Immature natural killer cell (primary cell): ENCODE data around the gene NR6A1. TPM values are rescaled to one million over a fixed set of nuclear protein-coding genes. Genes with fewer than 3 reads are reported as not detected.
A peak's percentile ranks its signal among the peaks of the same experiment; 100 is the strongest.

ENCODE experiments used
- DNase-seq, 3 donors: peaks; one replicate each; pipeline ENCODE4 v3.0.0; 2022; ENCODE audit warnings: mixed read lengths in 1 of 3
- H3K27ac Mint-ChIP-seq, 6 donors: one replicate each; pipeline ENCODE4 v1.8.0; 2020; ENCODE audit warnings: mixed read lengths in 6 of 6, mild to moderate bottlenecking in 5 of 6, inconsistent platforms in 4 of 6, moderate library complexity in 3 of 6
- H3K27me3 Mint-ChIP-seq, 3 donors: one replicate each; pipeline ENCODE4 v1.8.0; 2020 to 2021; ENCODE audit warnings: low read depth in 3 of 3, mild to moderate bottlenecking in 3 of 3, mixed read lengths in 3 of 3, moderate library complexity in 3 of 3, inconsistent platforms in 1 of 3
- H3K36me3 Mint-ChIP-seq, 3 donors: one replicate each; pipeline ENCODE4 v1.8.0; 2020; ENCODE audit warnings: mixed read lengths in 3 of 3, inconsistent platforms in 2 of 3, mild to moderate bottlenecking in 2 of 3
- H3K4me1 Mint-ChIP-seq, 2 donors: one replicate each; pipeline ENCODE4 v1.8.0; 2020; ENCODE audit warnings: inconsistent platforms in 2 of 2, mild to moderate bottlenecking in 2 of 2, mixed read lengths in 2 of 2, moderate library complexity in 1 of 2
- H3K4me3 Mint-ChIP-seq, 5 donors: one replicate each; pipeline ENCODE4 v1.8.0; 2020; ENCODE audit warnings: mild to moderate bottlenecking in 5 of 5, mixed read lengths in 5 of 5, inconsistent platforms in 3 of 5, moderate library complexity in 3 of 5
- H3K9me3 Mint-ChIP-seq, 6 donors: one replicate each; pipeline ENCODE4 v1.8.0; 2020; ENCODE audit warnings: mild to moderate bottlenecking in 6 of 6, mixed read lengths in 6 of 6, inconsistent platforms in 4 of 6, moderate library complexity in 3 of 6
- polyA plus RNA-seq, 3 donors: library from polyadenylated mRNA; unstranded; fragments of 300-500 nt; fragmentation: Illumina TruSeq; gene quantifications; one replicate each; pipeline ENCODE4 v1.2.3, GENCODE V29; 2021

The NR6A1 gene
- polyA plus RNA-seq, 3 donors from 2014 or later, result not detected

DNA sequence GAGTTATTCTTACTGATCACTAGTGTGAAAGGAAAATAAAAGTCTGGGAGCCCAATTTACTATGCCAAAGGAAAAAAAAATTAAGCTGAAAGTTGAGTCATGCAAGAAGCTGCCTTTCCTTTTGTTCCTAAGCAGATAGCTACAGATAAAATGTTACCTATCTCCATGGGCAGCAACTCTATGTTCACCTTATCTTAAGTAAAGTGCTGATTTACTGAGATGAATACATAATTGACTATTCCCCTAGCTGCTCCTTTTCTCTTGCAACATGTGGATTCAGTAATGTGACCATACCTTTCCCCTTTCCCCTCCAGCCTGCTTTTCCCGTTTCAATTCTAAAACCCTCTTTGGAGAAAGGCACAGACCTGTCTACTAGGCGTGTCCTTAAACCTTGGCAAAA is 201.2 kb downstream of the NR6A1 start:
- H3K9me3 Mint-ChIP-seq, result no peaks in the 10 kb centered on the region
- H3K27ac Mint-ChIP-seq, result no peak overlapping the region
- no peaks in the 10 kb centered on the region for H3K36me3 Mint-ChIP-seq
- peaks cover 2 to 6% (median 3%) of the 10 kb centered on the region in 3 donors for H3K27me3 Mint-ChIP-seq
- H3K4me1 Mint-ChIP-seq, result no peaks in the 10 kb centered on the region
- DNase-seq, result no peak
- no peak overlapping the region for H3K4me3 Mint-ChIP-seq

DNA sequence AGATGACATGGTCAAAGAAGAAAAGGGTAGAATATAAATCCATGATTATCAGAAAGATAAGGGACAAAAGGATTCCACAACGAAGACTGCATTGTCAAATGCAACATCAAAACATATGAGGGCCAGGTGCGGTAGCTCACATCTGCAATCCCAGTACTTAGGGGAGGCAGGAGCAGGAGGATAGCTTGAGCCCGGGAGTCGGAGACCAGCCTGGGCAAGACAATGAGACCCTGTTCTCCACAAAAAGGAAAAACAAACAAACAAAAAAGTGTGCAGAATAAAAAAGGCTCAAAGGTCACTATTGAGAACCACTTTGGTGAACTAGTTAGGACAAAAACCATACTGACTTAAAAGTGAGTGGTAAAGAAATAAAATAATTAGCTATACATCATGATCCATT is 203.7 kb downstream of the NR6A1 start:
- no peaks in the 10 kb centered on the region for H3K4me1 Mint-ChIP-seq
- peaks cover 3 to 4% (median 3%) of the 10 kb centered on the region in 3 donors for H3K27me3 Mint-ChIP-seq
- no peak overlapping the region for H3K27ac Mint-ChIP-seq
- no peaks in the 10 kb centered on the region for H3K36me3 Mint-ChIP-seq
- DNase-seq, result no peak
- H3K4me3 Mint-ChIP-seq, result no peak overlapping the region
- H3K9me3 Mint-ChIP-seq, result no peaks in the 10 kb centered on the region

DNA sequence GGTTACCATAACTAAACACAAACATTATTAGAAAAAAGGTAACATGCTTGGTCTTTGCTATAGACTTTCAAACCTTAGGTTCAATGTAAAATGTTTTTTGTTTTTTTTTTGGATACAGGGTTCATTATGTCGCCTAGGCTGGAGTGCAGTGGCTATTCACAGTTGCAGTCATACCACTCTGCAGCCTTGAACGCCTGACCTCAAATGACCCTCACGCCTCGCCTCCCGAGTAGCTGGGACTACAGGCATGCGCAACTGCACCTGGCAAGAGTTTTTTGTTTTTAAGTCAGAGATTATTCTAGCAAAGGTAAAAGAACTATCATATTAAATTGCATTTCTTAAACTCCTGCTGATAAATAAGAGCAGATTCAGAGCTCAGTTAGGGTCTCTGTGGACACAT is 208.8 kb downstream of the NR6A1 start:
- Mint-ChIP-seq H3K36me3 (no peaks in the 10 kb centered on the region), H3K9me3 (no peaks in the 10 kb centered on the region), H3K27ac (no peak overlapping the region), H3K4me1 (no peaks in the 10 kb centered on the region), H3K4me3 (no peak overlapping the region), H3K27me3 (peaks cover 4 to 5% (median 4%) of the 10 kb centered on the region in 3 donors)
- no peak for DNase-seq

DNA sequence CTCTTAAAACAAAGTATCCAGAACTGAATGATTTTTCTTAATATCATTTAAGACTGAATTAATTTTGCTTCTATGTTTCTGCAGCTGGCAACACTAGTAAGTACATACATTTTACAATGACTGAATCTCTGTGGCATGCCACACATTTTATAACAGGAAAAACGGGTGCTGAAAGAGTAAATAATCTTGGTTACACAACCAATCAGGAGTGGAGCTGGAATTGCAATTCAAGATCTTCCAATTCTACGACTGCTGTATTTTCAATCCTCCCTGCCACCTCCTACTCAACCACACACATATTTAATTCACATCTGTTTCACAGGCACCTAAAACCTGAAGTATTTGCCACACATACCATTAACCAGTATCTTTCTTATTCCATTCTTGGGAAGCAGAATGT is 211.2 kb downstream of the NR6A1 start:
- Mint-ChIP-seq H3K4me1 (no peaks in the 10 kb centered on the region), H3K9me3 (no peaks in the 10 kb centered on the region), H3K27ac (no peak overlapping the region), H3K27me3 (peaks cover 4 to 12% (median 6%) of the 10 kb centered on the region in 3 donors), H3K36me3 (no peaks in the 10 kb centered on the region), H3K4me3 (no peak overlapping the region)
- no peak for DNase-seq

DNA sequence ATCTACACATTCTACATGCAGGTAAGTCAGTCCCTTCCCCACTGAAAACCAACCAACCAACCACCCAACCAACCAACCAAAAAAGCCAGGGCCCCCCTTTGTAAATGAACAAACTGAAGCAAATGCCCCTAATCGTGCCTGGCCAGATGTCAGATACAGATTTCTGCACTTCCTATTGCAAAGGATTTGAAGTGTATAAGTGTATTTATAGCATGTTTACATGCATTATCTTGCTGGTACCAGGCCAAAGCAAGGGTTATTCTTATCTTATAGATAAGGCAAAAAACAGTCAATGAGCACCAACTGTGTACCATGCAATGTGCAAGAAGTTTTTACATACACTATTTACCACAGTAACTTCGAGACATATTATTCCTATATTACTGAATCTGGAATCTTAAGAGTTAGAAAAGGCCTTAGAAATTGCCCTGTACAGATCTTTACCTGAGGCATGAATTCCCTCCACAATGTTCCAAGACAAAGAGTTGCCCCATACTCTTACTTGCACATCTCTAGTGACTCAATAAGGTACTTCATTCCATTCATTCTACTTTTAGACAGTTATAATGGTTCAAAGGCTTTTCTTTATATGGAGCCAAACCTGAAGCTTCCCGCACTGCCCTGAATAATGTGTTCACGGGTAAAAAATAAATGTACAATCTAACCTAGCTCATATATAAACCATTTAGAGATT is 212.2 kb downstream of the NR6A1 start:
- no peaks in the 10 kb centered on the region for H3K36me3 Mint-ChIP-seq
- no peak overlapping the region for H3K4me3 Mint-ChIP-seq
- H3K27ac Mint-ChIP-seq, result no peak overlapping the region
- no peaks in the 10 kb centered on the region for H3K9me3 Mint-ChIP-seq
- peaks cover 4 to 9% (median 8%) of the 10 kb centered on the region in 3 donors for H3K27me3 Mint-ChIP-seq
- no peak for DNase-seq
- no peaks in the 10 kb centered on the region for H3K4me1 Mint-ChIP-seq

DNA sequence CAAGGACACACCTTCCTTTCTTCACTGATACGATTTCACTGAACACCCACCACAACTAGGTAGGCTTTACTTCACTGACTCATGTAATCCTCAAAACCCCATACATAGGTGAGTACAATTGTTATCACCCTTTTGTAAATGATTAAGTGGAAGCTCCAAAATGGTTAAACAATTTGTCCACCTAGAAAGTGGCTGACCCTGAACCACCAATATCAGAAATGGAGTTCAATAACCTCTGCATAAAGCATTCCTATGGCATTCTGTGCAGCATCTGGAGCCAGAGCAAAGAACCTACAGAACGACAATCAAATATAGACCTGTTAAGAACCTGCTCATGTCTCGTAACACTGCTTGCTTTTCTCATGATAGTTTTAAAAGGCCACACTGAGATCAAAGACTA is 213.2 kb downstream of the NR6A1 start:
- Mint-ChIP-seq H3K27me3 (peaks cover 4 to 9% (median 8%) of the 10 kb centered on the region in 3 donors), H3K4me3 (no peak overlapping the region), H3K36me3 (no peaks in the 10 kb centered on the region), H3K4me1 (no peaks in the 10 kb centered on the region), H3K9me3 (no peaks in the 10 kb centered on the region), H3K27ac (no peak overlapping the region)
- DNase-seq, result no peak

DNA sequence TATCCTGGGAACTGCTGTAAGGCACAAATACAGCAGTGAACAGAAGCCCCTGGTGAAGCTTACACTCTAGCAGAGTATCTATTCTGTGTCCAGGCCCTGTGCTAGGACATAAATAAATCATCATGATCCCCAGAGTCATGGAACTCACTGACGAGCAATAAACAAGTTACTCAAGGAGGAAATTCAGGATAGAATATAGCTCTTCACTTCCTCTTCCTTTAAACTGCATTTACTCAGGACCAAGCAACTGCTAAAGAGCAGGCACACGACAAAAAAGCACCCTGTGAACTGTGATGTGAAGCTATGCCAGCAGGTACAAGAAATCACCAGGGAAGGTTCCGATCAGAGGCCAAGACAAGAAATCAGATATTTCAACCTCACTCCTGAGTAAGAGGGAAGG is 216.1 kb downstream of the NR6A1 start:
- Mint-ChIP-seq H3K4me1 (no peaks in the 10 kb centered on the region), H3K9me3 (no peaks in the 10 kb centered on the region), H3K27ac (no peak overlapping the region), H3K4me3 (no peak overlapping the region), H3K36me3 (no peaks in the 10 kb centered on the region), H3K27me3 (peaks cover 2 to 9% (median 3%) of the 10 kb centered on the region in 3 donors)
- DNase-seq, result no peak

DNA sequence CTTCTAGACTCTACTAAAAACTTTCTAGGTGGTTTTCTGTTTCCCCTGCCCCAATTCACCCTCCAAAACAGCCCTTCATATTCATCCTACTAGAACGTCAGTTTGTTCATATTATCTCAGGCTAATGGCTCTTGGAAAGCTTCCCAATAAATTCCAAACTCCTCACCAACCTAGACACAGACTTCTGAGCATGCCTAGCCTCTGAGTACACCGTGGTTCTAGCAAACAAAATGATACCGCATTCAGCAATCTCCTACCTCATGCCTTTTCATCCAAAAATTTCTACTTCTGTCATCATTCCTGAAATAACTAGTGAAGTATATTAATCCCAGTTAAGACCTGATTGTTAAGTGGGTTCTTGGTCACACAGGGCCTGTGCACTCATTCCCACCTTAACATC is 217.4 kb downstream of the NR6A1 start:
- no peaks in the 10 kb centered on the region for H3K4me1 Mint-ChIP-seq
- H3K9me3 Mint-ChIP-seq, result no peaks in the 10 kb centered on the region
- no peak for DNase-seq
- peaks cover 2 to 9% (median 3%) of the 10 kb centered on the region in 3 donors for H3K27me3 Mint-ChIP-seq
- H3K27ac Mint-ChIP-seq, result no peak overlapping the region
- H3K4me3 Mint-ChIP-seq, result no peak overlapping the region
- no peaks in the 10 kb centered on the region for H3K36me3 Mint-ChIP-seq

DNA sequence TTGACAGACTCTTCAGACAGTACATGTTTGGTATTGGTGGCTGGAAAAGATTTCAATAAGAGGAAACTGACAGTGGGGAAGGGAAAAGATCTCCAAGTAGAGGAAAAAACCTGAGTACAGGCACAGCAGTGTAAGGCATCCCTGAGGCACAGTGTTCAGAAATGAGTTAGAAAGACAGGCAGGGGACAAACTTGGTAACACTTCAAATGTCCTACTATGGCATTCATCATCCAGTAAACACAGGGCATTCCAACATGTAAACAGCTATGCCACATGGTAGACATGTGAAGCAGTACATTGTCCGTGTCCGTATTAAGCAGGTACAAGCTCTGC is 218.9 kb downstream of the NR6A1 start:
- Mint-ChIP-seq H3K27ac (no peak overlapping the region), H3K36me3 (no peaks in the 10 kb centered on the region), H3K27me3 (peaks cover 3 to 9% (median 4%) of the 10 kb centered on the region in 3 donors), H3K9me3 (no peaks in the 10 kb centered on the region), H3K4me1 (no peaks in the 10 kb centered on the region), H3K4me3 (no peak overlapping the region)
- DNase-seq, result no peak

DNA sequence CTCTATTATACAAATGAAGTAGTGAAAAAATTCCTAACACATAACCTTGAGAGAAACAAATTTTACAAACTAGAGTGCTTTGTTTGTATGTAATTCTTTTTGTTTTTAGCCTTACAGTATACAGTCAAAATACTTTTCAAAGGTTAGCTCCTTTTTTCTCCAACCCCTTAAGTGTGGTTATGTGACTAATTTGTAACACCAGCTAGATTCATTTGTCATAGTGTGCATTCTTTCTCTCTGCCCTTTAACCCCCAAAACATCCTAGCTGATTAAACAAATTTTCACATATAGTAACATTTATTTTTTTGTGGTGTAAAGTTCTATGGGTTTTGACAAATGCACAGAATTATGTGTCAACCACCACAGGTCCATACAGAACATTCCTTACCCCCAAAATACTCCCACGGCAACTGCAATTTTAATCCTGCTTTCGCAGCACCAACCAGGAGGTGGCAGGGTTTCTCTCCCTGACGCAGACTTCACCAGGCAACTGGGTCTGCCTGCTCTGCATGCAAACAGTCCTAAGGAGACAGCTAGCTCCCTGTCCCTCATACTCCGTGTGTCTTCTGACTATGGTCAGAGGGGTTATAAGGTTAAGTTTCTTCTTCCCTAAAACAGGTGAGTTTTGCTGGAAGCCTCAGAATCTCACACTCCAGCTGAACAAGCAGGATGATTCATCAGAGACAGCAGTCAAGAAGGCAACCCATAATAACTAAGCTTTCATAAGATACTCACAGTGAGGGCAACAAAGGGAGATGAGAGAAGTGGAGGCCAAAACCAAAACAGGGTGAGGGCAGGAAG is 219.4 kb downstream of the NR6A1 start:
- Mint-ChIP-seq H3K9me3 (no peaks in the 10 kb centered on the region), H3K4me1 (no peaks in the 10 kb centered on the region), H3K27me3 (peaks cover 4 to 9% (median 4%) of the 10 kb centered on the region in 3 donors), H3K4me3 (no peak overlapping the region), H3K27ac (no peak overlapping the region), H3K36me3 (no peaks in the 10 kb centered on the region)
- peak in 1 of 3 donors; percentile 1 for DNase-seq

DNA sequence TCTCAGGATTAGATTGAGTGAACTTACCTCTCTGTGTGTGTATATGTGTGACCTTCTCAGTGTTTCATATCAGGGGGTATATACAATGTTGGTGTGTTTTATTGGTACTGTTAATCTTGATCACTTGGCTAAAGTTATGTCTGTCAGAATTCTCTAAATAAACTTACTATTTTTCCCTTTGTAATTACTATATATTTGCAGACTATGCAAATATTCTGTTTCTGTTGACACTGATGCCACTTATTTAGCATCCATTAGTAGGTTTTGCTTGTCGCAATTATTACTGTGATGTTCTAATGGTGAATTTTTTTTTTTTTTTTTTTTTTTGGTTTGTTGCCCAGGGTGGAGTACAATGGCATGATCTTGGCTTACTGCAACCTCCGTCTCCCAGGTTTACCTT is 221.0 kb downstream of the NR6A1 start:
- Mint-ChIP-seq H3K27ac (no peak overlapping the region), H3K27me3 (peaks cover 2 to 4% (median 3%) of the 10 kb centered on the region in 3 donors), H3K4me3 (no peak overlapping the region), H3K4me1 (no peaks in the 10 kb centered on the region), H3K36me3 (no peaks in the 10 kb centered on the region), H3K9me3 (no peaks in the 10 kb centered on the region)
- no peak for DNase-seq

DNA sequence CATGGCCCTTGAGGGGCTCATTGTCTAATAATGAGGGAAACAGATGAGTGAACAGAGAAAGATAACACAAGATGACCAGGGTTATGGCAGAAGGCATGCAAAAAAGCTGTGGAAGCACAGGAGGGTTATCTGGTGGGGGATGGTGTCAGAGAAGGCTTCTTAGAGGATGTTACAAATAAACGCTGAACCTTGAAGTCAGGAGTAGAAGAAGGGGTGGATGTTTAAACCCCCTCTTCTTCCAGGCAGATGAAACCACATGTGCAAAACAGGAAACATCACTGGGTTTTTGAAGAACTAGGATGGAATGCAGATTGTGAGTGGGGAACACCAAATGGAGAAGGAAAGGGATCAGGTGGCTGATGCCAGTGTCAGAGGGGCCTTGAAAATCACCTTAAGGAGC is 222.1 kb downstream of the NR6A1 start:
- H3K4me3 Mint-ChIP-seq, result no peak overlapping the region
- no peaks in the 10 kb centered on the region for H3K9me3 Mint-ChIP-seq
- no peak for DNase-seq
- no peaks in the 10 kb centered on the region for H3K4me1 Mint-ChIP-seq
- peaks cover 2 to 4% (median 2%) of the 10 kb centered on the region in 3 donors for H3K27me3 Mint-ChIP-seq
- H3K27ac Mint-ChIP-seq, result no peak overlapping the region
- no peaks in the 10 kb centered on the region for H3K36me3 Mint-ChIP-seq

DNA sequence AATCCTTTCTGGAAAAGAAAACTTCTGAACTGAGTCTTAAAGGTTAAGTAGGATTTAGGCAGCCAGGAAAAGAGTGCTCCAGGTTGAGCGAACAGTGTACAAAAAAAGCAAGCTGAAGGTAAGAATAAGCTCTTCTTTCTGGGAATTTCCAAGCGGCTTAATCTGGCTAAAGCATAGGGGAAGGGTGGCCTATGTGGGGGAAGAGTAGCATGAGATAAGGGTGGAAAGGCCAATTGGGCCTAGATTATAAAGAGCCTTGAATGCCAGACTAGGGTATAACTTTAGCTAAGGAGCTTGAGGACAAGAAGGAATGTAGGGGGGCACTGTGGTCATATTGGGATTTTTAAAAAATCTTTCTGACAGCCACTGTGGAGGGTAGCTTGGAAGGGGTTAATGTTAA is 226.6 kb downstream of the NR6A1 start:
- no peaks in the 10 kb centered on the region for H3K36me3 Mint-ChIP-seq
- no peak overlapping the region for H3K4me3 Mint-ChIP-seq
- peaks cover 2 to 4% (median 4%) of the 10 kb centered on the region in 3 donors for H3K27me3 Mint-ChIP-seq
- no peak for DNase-seq
- no peaks in the 10 kb centered on the region for H3K4me1 Mint-ChIP-seq
- H3K27ac Mint-ChIP-seq, result no peak overlapping the region
- no peaks in the 10 kb centered on the region for H3K9me3 Mint-ChIP-seq

DNA sequence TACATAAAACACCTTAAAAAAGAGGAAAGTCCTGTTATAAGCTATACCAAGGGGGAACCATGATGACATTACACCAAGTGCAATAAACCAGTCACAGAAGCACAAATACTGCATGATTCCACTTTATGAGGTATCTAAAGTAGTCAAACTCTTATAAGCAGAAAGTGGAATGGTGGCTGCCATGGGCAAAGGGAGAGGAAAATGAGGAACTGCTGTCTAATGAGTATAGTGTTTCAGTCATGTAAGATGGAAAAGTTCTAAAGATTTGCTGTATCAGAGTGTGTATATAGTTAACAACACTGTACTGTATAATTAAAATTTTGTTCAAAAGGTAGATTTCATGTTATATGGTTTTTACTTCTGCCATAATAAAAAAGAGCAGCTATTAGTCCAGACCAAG is 229.3 kb downstream of the NR6A1 start:
- no peaks in the 10 kb centered on the region for H3K9me3 Mint-ChIP-seq
- H3K27ac Mint-ChIP-seq, result no peak overlapping the region
- no peak for DNase-seq
- H3K27me3 Mint-ChIP-seq, result peaks cover 2 to 4% (median 2%) of the 10 kb centered on the region in 3 donors
- H3K36me3 Mint-ChIP-seq, result no peaks in the 10 kb centered on the region
- H3K4me1 Mint-ChIP-seq, result no peaks in the 10 kb centered on the region
- H3K4me3 Mint-ChIP-seq, result no peak overlapping the region

DNA sequence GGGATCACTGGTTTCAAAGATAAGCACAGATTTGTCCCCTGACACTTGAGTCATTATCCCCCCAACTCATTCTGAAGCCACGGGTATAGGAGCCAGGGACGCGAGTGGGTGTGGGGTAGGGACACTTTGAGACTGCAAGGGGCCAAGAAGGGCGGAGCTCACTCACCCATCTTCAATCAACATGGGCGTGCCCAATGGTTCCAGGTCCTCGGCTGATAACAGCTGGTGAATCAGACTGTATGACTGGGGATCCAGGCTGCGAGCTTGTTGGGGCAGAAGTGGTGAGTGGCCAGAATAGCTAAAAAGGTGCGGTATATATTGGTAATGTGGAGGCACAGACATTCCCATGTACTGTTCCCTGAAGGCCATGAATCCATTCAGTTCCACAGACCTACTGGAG is 233.2 kb downstream of the NR6A1 start:
- no peak overlapping the region for H3K4me3 Mint-ChIP-seq
- no peaks in the 10 kb centered on the region for H3K4me1 Mint-ChIP-seq
- H3K27ac Mint-ChIP-seq, result no peak overlapping the region
- no peaks in the 10 kb centered on the region for H3K36me3 Mint-ChIP-seq
- no peak for DNase-seq
- H3K9me3 Mint-ChIP-seq, result no peaks in the 10 kb centered on the region
- peaks cover 0 to 3% (median 2%) of the 10 kb centered on the region in 3 donors for H3K27me3 Mint-ChIP-seq
